ENCODE measurements around the gene TTC23. TPM values are rescaled to one million over a fixed set of nuclear protein-coding genes. Genes with fewer than 3 reads are reported as not detected.

Gene TTC23
- total RNA-seq, 1 donor from 2014 or later, result 32.3 TPM

DNA sequence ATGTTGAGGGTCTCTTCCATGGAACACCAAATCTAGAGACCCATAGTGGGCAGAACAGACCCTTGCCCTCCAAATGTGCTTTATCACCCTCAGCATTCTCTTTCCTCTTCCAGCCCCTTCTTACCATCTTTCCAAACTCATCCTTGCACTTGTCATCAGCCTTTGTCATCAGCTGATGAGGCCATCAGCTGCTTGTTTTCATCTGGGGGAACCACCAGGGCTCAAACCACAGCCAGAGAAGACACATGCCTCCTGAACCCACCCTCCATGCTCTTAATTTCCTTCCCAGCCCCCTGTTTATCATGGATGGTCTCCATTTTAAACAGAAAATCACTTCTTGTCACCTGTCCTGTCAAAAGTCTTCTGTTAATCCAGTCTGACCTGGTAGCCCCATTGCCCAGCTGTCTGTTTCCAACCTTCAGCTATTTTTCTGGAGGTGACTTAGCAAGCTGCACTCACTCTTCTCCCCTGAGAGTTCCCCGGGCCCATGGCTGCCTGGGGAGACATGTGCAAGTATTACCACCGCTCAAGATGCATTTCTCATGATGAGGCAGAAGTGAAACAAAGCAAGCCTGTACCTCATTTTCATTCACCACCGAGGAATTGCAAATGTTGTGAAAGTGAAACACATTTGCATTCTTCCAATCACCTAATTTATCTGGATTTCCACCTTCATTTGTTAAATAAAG, 159.2 kb downstream of the TTC23 start:
- no peaks in the 10 kb centered on the region for H3K36me3 Mint-ChIP-seq
- DNase-seq (ENCODE audit: low spot score in 2 of 2, unreplicated experiment in 2 of 2), result no peak
- peaks cover 5% of the 10 kb centered on the region for H3K27me3 Mint-ChIP-seq (ENCODE audit: low read depth)
- no peak overlapping the region for H3K27ac Mint-ChIP-seq
- no peaks in the 10 kb centered on the region for H3K9me3 Mint-ChIP-seq
- TF ChIP-seq, protein P1, sequence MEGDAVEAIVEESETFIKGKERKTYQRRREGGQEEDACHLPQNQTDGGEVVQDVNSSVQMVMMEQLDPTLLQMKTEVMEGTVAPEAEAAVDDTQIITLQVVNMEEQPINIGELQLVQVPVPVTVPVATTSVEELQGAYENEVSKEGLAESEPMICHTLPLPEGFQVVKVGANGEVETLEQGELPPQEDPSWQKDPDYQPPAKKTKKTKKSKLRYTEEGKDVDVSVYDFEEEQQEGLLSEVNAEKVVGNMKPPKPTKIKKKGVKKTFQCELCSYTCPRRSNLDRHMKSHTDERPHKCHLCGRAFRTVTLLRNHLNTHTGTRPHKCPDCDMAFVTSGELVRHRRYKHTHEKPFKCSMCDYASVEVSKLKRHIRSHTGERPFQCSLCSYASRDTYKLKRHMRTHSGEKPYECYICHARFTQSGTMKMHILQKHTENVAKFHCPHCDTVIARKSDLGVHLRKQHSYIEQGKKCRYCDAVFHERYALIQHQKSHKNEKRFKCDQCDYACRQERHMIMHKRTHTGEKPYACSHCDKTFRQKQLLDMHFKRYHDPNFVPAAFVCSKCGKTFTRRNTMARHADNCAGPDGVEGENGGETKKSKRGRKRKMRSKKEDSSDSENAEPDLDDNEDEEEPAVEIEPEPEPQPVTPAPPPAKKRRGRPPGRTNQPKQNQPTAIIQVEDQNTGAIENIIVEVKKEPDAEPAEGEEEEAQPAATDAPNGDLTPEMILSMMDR (IDR thresholded peaks at IDR 0.05; ENCODE audit: unreplicated experiment), result no peak
- H3K4me3 Mint-ChIP-seq, result no peak overlapping the region
- peaks cover 8% of the 10 kb centered on the region for H3K4me1 Mint-ChIP-seq

DNA sequence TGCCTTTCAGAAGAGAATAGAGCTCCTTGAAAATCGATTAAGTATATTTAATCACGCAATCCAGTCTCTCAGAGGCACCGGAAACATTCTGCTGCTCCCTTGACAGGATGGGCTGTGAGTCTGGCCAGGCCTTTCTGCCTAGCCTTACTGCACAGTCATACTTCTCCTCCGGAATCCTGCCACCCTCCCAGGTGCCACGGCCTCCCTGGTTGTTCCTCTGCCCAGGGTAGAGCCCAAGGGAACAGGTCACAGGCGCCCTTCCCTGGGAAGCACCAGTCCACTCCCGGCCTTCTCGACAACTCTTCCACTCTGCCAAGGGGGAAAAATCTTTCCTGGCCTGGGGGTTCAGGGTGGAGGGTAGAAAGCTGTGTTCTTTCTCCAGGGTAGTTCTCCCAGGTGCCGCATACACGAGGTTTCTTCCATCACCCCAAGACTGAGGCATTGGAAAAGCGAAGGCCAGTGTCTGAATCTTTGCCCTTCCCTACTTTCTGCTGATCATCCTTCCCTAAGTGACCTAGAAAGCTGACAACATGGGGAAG, 161.9 kb downstream of the TTC23 start:
- TF ChIP-seq, protein P1 (IDR thresholded peaks at IDR 0.05; ENCODE audit: unreplicated experiment), result no peak
- H3K4me1 Mint-ChIP-seq, result peaks cover 8% of the 10 kb centered on the region
- no peaks in the 10 kb centered on the region for H3K36me3 Mint-ChIP-seq
- H3K27me3 Mint-ChIP-seq (ENCODE audit: low read depth), result peaks cover 6% of the 10 kb centered on the region
- peaks cover 4% of the 10 kb centered on the region for H3K9me3 Mint-ChIP-seq
- DNase-seq (ENCODE audit: low spot score in 2 of 2, unreplicated experiment in 2 of 2), result no peak
- no peak overlapping the region for H3K27ac Mint-ChIP-seq
- H3K4me3 Mint-ChIP-seq, result no peak overlapping the region

DNA sequence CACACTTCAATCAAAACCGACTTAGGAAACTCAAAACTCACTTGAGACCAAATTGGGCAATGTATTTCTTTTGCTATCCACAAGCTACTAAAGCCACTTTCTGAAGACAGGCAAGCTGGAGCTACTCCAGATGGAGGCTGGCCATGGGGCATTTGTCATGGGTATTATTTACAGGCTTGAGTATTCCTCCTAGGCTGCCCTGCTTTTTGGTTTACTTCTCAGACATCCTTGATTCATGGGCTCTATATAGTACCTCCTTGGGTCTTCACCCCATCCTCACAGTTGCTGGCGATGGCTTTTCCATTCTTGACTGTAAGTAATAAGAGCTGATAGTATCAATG, 163.1 kb downstream of the TTC23 start:
- Mint-ChIP-seq H3K4me1 (no peaks in the 10 kb centered on the region), H3K36me3 (no peaks in the 10 kb centered on the region), H3K27me3 (ENCODE audit: low read depth) (peaks cover 10% of the 10 kb centered on the region), H3K27ac (no peak overlapping the region), H3K4me3 (no peak overlapping the region), H3K9me3 (peaks cover 9% of the 10 kb centered on the region)
- DNase-seq (ENCODE audit: low spot score in 2 of 2, unreplicated experiment in 2 of 2), result no peak
- TF ChIP-seq, protein P1 (IDR thresholded peaks at IDR 0.05; ENCODE audit: unreplicated experiment), result no peak

Other genes with a start within 250 kb of the TTC23 start
- gene PGPEP1L, start 241.8 kb downstream of the TTC23 start, total RNA-seq, result not detected in 3 replicates
- gene SYNM, start 144.5 kb downstream of the TTC23 start, total RNA-seq, result 1.2 to 1.4 TPM (median 1.3 TPM) in 3 replicates
- 29.3 to 30.2 TPM (median 29.8 TPM) in 3 replicates for gene LRRC28, start 1.9 kb upstream of the TTC23 start, total RNA-seq

Measured in mesothelial cell of epicardium (in vitro differentiated cells).